Fibroblast of lung (primary cell): ENCODE measurements around the gene OGFOD2. TPM values are rescaled to one million over a fixed set of nuclear protein-coding genes. Genes with fewer than 3 reads are reported as not detected.

Experiments used
- DNase-seq, 2 donors: peaks; one replicate each; pipeline versions ENCODE4 v3.0.0 to v3.0.0-alpha.2; 2010; ENCODE audit warnings: low read depth in 2 of 2
- H2AFZ ChIP-seq: 2 replicates; pipeline ENCODE4 v1.5.1; 2012; ENCODE audit warnings: low read length, control low read depth, inconsistent platforms
- H3K27ac ChIP-seq: 2 replicates; pipeline ENCODE4 v1.5.1; 2011; ENCODE audit warnings: low read length, control low read depth; ENCODE audit not compliant: insufficient read depth
- H3K27me3 ChIP-seq: 2 replicates; pipeline ENCODE4 v1.5.1; 2011; ENCODE audit warnings: mild to moderate bottlenecking, low read length; ENCODE audit not compliant: control insufficient read depth, insufficient read depth
- H3K36me3 ChIP-seq: 2 replicates; pipeline ENCODE4 v1.5.1; 2011; ENCODE audit warnings: low read length; ENCODE audit not compliant: control insufficient read depth, insufficient read depth
- H3K4me1 ChIP-seq: 2 replicates; pipeline ENCODE4 v1.5.1; 2011; ENCODE audit warnings: low read length; ENCODE audit not compliant: control insufficient read depth, insufficient read depth; ENCODE audit errors: extremely low read depth
- H3K4me2 ChIP-seq: 2 replicates; pipeline ENCODE4 v1.5.1; 2011; ENCODE audit warnings: low read length, control low read depth; ENCODE audit not compliant: insufficient read depth; ENCODE audit errors: extremely low read depth
- H3K4me3 ChIP-seq, 4 experiments: fragments of 200-600 bp in 1 of 4; sonication (generic) in 1 of 4; replicated peaks in 1 of 4; 2 replicates each; pipeline ENCODE4 v1.5.1; 2011 to 2016; ENCODE audit warnings: low read length in 4 of 4, low read depth in 3 of 4, mild to moderate bottlenecking in 3 of 4, control low read depth in 2 of 4, inconsistent platforms in 1 of 4, mixed read lengths in 1 of 4; ENCODE audit not compliant: insufficient read depth in 1 of 4; ENCODE audit errors: control extremely low read depth in 1 of 4
- H3K79me2 ChIP-seq: 2 replicates; pipeline ENCODE4 v1.5.1; 2012; ENCODE audit warnings: mild to moderate bottlenecking, low read length, inconsistent platforms; ENCODE audit not compliant: control insufficient read depth, insufficient read depth
- H3K9ac ChIP-seq: 2 replicates; pipeline ENCODE4 v1.5.1; 2011; ENCODE audit warnings: mild to moderate bottlenecking, low read length, control low read depth; ENCODE audit not compliant: insufficient read depth
- H3K9me3 ChIP-seq: 2 replicates; pipeline ENCODE4 v1.5.1; 2012; ENCODE audit warnings: low read depth, low read length; ENCODE audit not compliant: control insufficient read depth, insufficient read depth
- H4K20me1 ChIP-seq: 2 replicates; pipeline ENCODE4 v1.5.1; 2011; ENCODE audit warnings: low read length; ENCODE audit not compliant: control insufficient read depth, insufficient read depth; ENCODE audit errors: extremely low read depth
- EZH2 ChIP-seq: IDR thresholded peaks from 2 replicates; pipeline ENCODE4 v1.5.1; 2012; ENCODE audit warnings: low read length, control low read depth, mild to moderate bottlenecking; ENCODE audit errors: missing control alignments
- polyA plus RNA-seq, 2 donors: library from polyadenylated mRNA; depleted of rRNA in 1 of 2; stranded (reverse) in 1 of 2; unstranded in 1 of 2; fragments of >200 nt; gene quantifications; 2 replicates each; pipeline ENCODE4 v1.2.1, GENCODE V29; 2011 to 2012; ENCODE audit warnings: missing spikeins in 1 of 2
- total RNA-seq: library from RNA; depleted of rRNA; stranded (reverse); fragments of >200 nt; gene quantifications from 2 replicates; pipeline ENCODE4 v1.2.1, GENCODE V29; 2014
- TF ChIP-seq, protein P1 (sequence below), 2 donors: IDR thresholded peaks in 1 of 2; conservative IDR thresholded peaks in 1 of 2; 1 replicate in 1 of 2; 2 replicates in 1 of 2; pipeline ENCODE4 v1.5.1; 2011 to 2012; ENCODE audit warnings: low read length in 2 of 2, control low read depth in 1 of 2, inconsistent platforms in 1 of 2, low read depth in 1 of 2, mild to moderate bottlenecking in 1 of 2

OGFOD2 gene
- total and polyA plus RNA-seq, 2 donors (not counting 1 experiment from before 2014, with no cell fraction given), result 5.2 to 9.6 TPM

DNA sequence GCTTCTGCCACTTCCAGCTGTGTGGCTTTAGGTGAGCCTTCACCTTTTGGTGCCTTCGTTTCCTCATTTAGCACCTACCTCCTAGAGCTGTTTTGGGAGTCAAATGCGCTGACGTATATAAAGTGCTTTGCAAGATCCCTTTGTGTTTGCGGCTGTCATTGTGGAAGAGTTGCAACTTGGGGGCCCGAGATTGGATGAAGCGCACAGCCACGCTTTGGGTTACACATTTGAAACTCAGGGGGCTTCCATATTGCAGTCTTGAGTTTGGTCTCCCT lies 4.8 kb downstream of the OGFOD2 start:
- H3K4me3 ChIP-seq, result peak overlapping the region; percentile 70 to 82 (median 78)
- no peaks in the 10 kb centered on the region for H3K27me3 ChIP-seq
- H3K27ac ChIP-seq, result peak overlapping the region; percentile 46
- DNase-seq, result no peak
- H3K4me2 ChIP-seq, result peak overlapping the region; percentile 95
- no peaks in the 10 kb centered on the region for H3K9me3 ChIP-seq
- peak overlapping the region; percentile 75 for H3K9ac ChIP-seq
- H3K4me1 ChIP-seq, result peaks cover 34% of the 10 kb centered on the region
- H4K20me1 ChIP-seq, result no peaks in the 10 kb centered on the region
- peaks cover 43% of the 10 kb centered on the region for H3K79me2 ChIP-seq
- H3K36me3 ChIP-seq, result peaks cover 21% of the 10 kb centered on the region
- H2AFZ ChIP-seq, result no peak overlapping the region
- TF ChIP-seq EZH2, result no peak
- TF ChIP-seq, protein P1, sequence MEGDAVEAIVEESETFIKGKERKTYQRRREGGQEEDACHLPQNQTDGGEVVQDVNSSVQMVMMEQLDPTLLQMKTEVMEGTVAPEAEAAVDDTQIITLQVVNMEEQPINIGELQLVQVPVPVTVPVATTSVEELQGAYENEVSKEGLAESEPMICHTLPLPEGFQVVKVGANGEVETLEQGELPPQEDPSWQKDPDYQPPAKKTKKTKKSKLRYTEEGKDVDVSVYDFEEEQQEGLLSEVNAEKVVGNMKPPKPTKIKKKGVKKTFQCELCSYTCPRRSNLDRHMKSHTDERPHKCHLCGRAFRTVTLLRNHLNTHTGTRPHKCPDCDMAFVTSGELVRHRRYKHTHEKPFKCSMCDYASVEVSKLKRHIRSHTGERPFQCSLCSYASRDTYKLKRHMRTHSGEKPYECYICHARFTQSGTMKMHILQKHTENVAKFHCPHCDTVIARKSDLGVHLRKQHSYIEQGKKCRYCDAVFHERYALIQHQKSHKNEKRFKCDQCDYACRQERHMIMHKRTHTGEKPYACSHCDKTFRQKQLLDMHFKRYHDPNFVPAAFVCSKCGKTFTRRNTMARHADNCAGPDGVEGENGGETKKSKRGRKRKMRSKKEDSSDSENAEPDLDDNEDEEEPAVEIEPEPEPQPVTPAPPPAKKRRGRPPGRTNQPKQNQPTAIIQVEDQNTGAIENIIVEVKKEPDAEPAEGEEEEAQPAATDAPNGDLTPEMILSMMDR (conservative IDR thresholded peaks at IDR 0.05 in 1 of 2, IDR thresholded peaks at IDR 0.05 in 1 of 2; ENCODE audit: low read depth in 1 of 2, low read length in 2 of 2), result no peak

DNA sequence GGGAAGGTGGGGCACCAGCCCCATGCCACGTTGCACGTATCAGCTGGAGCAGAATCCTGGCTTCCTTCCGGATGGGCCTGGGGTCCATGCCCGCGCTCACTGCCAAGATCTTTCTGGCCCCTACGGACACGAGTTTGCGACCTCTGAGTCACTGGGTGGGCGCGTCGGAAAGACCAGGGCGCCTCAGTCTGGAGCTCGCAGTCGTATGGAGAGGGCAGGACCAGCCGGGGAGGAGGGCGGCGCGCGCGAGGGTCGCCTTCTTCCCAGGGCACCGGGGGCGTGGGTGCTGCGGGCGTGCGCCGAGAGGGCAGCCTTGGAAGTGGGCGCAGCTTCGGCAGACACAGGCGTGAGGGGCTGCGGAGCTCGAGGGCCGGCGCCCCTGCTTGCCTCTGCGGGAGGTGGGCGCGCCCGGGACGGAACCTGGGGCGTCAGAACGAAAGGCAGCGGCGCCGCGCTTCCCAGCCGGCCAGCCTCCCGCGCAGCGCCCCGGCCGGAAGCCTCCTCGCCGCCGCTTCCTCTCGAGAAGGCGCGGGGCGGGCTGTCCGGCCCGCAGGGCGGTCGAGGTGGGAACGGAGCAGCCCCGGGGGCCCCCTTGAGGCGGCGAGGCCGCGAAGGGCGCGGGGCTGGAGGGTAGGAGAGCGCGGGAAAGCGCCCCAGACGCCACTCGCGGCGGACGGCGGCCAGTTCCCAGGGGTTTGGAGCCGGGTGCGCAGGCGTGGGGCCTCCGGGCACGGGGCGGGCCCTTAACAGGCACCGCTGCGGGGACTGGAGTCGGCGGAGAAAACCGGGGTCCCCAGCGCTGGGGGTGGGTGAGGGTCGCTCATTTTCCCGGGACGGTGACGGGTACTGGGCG lies 5.4 kb downstream of the OGFOD2 start, which contains the start of gene ARL6IP4:
ARL6IP4 (plus strand) TSS at position 499 of the 853 bp plus-strand sequence. CDS start 459 bp downstream, outside the sequence.
- DNase-seq, result peak; percentile 61 to 64
- Histone ChIP-seq H3K79me2 (peaks cover 43% of the 10 kb centered on the region), H3K36me3 (peaks cover 21% of the 10 kb centered on the region)

DNA sequence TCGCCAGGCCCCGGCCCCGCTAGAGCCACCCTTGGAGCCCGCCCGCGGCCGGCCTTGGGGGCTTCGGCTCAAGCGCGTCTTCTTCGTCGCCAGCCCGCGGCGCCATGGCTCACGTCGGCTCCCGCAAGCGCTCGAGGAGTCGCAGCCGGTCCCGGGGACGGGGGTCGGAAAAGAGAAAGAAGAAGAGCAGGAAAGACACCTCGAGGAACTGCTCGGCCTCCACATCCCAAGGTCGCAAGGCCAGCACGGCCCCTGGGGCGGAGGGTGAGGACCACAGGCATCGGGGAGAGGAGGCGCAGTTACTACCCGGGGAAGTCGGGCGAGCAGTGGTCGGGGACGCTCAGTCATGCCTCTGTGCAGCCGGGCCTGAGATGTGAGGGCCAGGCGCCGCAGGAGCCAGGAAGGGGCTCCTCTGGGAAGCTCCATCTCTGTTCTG lies 6.0 kb downstream of the OGFOD2 start:
- Histone ChIP-seq H3K36me3 (peaks cover 25% of the 10 kb centered on the region), H3K4me3 (peak overlapping the region; percentile 76 to 82 (median 79)), H3K9ac (peak overlapping the region; percentile 75), H3K27ac (peak overlapping the region; percentile 46), H4K20me1 (no peaks in the 10 kb centered on the region), H3K4me2 (peak overlapping the region; percentile 76), H3K9me3 (no peaks in the 10 kb centered on the region), H3K4me1 (peaks cover 33% of the 10 kb centered on the region), H3K79me2 (peaks cover 37% of the 10 kb centered on the region), H2AFZ (no peak overlapping the region), H3K27me3 (no peaks in the 10 kb centered on the region)
- peak in 1 of 2 donors; percentile 27 for DNase-seq
- no peak for TF ChIP-seq EZH2
- TF ChIP-seq, protein P1 (conservative IDR thresholded peaks at IDR 0.05 in 1 of 2, IDR thresholded peaks at IDR 0.05 in 1 of 2; ENCODE audit: low read depth in 1 of 2, low read length in 2 of 2), result no peak

More for the DNA sequence above, 5.4 kb downstream of the OGFOD2 start, which contains the start of gene ARL6IP4:
- no peaks in the 10 kb centered on the region for H3K9me3 ChIP-seq
- TF ChIP-seq, protein P1 (conservative IDR thresholded peaks at IDR 0.05 in 1 of 2, IDR thresholded peaks at IDR 0.05 in 1 of 2; ENCODE audit: low read depth in 1 of 2, low read length in 2 of 2), result no peak
- TF ChIP-seq EZH2, result no peak
- no peaks in the 10 kb centered on the region for H4K20me1 ChIP-seq
- peak within 1 kb of the TSS; percentile 75 for H3K9ac ChIP-seq
- peak within 1 kb of the TSS; percentile 76 to 82 (median 79) for H3K4me3 ChIP-seq
- H2AFZ ChIP-seq, result peak within 1 kb of the TSS; percentile 32
- H3K4me1 ChIP-seq, result peaks cover 35% of the 10 kb centered on the region
- peak within 1 kb of the TSS; percentile 95 for H3K4me2 ChIP-seq
- H3K27ac ChIP-seq, result peak within 1 kb of the TSS; percentile 46
- no peaks in the 10 kb centered on the region for H3K27me3 ChIP-seq
